HL-60 (cell line): ENCODE measurements around the gene CORO1C.

Experiments used
- DNase-seq, 2 experiments: peaks; one replicate each; pipeline ENCODE4 v3.0.0-alpha.2; 2010 to 2020; ENCODE audit warnings: low read depth in 1 of 2, low spot score in 1 of 2
- H3K27ac ChIP-seq: fragments of 250-450 bp; sonication (Bioruptor Pico); replicated peaks from 2 replicates; pipeline ENCODE4 v1.5.1; 2020; ENCODE audit warnings: mild to moderate bottlenecking, moderate library complexity
- H3K27me3 ChIP-seq: fragments of 250-450 bp; sonication (Bioruptor Pico); 2 replicates; pipeline ENCODE4 v1.5.1; 2021; ENCODE audit warnings: mild to moderate bottlenecking, moderate library complexity; ENCODE audit not compliant: insufficient read depth, poor library complexity, severe bottlenecking
- H3K4me3 ChIP-seq: replicated peaks from 2 replicates; pipeline ENCODE4 v1.5.1; 2011; ENCODE audit warnings: mild to moderate bottlenecking, control low read depth, low read length; ENCODE audit not compliant: insufficient read depth
- GABPA ChIP-seq: IDR thresholded peaks from 2 replicates; pipeline ENCODE4 v1.6.1; 2012; ENCODE audit warnings: low read depth
- POLR2AphosphoS5 ChIP-seq: IDR thresholded peaks from 2 replicates; pipeline ENCODE4 v1.6.1; 2012; ENCODE audit warnings: low read depth
- SPI1 ChIP-seq: IDR thresholded peaks from 2 replicates; pipeline ENCODE4 v1.6.1; 2012; ENCODE audit warnings: low read depth, mild to moderate bottlenecking, borderline replicate concordance
- TF ChIP-seq, protein P1 (sequence below): IDR thresholded peaks from 2 replicates; pipeline ENCODE4 v1.6.1; 2012; ENCODE audit warnings: low read depth; ENCODE audit not compliant: insufficient replicate concordance
- TF ChIP-seq, protein P2 (sequence below): IDR thresholded peaks from one replicate; pipeline ENCODE4 v1.5.1; 2011; ENCODE audit warnings: low read length, control low read depth, inconsistent platforms; ENCODE audit not compliant: insufficient read depth

The CORO1C gene

DNA sequence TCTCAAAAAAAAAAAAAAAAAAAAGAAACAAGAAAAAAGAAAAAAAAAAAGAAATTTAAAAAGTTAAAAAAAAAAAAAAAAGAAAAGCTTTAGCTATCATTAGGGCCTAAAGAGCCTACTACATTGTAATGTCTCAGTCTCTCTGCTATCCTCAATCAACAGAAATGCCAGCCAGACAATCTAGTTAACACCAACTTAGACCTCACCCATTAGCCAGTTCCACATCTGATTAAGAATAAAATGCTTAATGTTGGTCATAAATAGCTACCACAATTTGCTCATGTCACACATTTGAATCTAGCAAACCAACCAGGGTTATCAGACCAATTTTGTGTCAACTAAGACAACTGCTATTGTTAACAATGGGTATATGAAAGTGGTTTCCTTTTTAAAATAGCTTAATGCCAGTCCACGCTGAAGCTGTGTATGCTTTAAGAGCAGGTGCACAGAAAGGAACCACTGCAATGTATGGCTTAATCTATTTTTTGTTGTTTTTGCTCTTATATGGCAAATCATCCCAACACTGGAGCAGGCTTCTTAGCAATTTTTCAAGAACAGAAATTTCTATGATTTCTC lies 52.1 kb downstream of the CORO1C start:
- Histone ChIP-seq H3K27ac (no peak overlapping the region), H3K4me3 (no peak overlapping the region), H3K27me3 (no peaks in the 10 kb centered on the region)
- DNase-seq = no peak
- TF ChIP-seq SPI1 (no peak), POLR2AphosphoS5 (no peak), GABPA (no peak)
- TF ChIP-seq, protein P1, sequence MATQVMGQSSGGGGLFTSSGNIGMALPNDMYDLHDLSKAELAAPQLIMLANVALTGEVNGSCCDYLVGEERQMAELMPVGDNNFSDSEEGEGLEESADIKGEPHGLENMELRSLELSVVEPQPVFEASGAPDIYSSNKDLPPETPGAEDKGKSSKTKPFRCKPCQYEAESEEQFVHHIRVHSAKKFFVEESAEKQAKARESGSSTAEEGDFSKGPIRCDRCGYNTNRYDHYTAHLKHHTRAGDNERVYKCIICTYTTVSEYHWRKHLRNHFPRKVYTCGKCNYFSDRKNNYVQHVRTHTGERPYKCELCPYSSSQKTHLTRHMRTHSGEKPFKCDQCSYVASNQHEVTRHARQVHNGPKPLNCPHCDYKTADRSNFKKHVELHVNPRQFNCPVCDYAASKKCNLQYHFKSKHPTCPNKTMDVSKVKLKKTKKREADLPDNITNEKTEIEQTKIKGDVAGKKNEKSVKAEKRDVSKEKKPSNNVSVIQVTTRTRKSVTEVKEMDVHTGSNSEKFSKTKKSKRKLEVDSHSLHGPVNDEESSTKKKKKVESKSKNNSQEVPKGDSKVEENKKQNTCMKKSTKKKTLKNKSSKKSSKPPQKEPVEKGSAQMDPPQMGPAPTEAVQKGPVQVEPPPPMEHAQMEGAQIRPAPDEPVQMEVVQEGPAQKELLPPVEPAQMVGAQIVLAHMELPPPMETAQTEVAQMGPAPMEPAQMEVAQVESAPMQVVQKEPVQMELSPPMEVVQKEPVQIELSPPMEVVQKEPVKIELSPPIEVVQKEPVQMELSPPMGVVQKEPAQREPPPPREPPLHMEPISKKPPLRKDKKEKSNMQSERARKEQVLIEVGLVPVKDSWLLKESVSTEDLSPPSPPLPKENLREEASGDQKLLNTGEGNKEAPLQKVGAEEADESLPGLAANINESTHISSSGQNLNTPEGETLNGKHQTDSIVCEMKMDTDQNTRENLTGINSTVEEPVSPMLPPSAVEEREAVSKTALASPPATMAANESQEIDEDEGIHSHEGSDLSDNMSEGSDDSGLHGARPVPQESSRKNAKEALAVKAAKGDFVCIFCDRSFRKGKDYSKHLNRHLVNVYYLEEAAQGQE = no peak
- TF ChIP-seq, protein P2, sequence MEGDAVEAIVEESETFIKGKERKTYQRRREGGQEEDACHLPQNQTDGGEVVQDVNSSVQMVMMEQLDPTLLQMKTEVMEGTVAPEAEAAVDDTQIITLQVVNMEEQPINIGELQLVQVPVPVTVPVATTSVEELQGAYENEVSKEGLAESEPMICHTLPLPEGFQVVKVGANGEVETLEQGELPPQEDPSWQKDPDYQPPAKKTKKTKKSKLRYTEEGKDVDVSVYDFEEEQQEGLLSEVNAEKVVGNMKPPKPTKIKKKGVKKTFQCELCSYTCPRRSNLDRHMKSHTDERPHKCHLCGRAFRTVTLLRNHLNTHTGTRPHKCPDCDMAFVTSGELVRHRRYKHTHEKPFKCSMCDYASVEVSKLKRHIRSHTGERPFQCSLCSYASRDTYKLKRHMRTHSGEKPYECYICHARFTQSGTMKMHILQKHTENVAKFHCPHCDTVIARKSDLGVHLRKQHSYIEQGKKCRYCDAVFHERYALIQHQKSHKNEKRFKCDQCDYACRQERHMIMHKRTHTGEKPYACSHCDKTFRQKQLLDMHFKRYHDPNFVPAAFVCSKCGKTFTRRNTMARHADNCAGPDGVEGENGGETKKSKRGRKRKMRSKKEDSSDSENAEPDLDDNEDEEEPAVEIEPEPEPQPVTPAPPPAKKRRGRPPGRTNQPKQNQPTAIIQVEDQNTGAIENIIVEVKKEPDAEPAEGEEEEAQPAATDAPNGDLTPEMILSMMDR = no peak

DNA sequence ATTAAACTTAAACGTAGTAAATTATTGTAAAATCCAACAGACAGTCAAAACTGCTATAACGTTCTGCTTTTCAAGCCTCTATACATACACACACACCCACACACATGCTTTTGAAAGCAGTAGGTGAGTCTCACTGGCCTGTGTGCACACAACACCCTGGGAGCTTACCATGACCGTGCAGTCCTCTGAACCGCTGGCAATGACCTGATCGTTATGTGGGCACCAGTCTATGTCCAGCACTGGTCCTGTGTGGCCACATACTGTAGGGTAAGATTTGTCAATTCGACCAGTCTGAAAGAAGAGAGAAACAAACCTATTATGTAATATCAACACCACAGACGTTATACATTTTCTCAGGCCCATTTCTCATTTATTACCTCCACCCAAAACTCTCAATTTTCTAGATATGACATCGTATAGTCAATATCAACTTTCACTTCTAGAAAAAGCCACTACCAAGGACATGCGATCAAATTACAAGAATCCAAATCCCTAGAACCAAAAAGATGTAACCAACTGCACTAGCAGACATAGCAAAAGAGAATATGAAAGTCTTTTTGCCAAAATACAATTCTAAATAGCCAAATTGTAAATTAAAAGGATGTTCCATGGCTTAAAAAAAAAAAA lies 53.1 kb downstream of the CORO1C start:
- DNase-seq = no peak
- TF ChIP-seq, protein P1 = no peak
- TF ChIP-seq SPI1 (no peak), GABPA (no peak), POLR2AphosphoS5 (no peak)
- TF ChIP-seq, protein P2 = no peak
- Histone ChIP-seq H3K4me3 (no peak overlapping the region), H3K27me3 (no peaks in the 10 kb centered on the region), H3K27ac (no peak overlapping the region)

DNA sequence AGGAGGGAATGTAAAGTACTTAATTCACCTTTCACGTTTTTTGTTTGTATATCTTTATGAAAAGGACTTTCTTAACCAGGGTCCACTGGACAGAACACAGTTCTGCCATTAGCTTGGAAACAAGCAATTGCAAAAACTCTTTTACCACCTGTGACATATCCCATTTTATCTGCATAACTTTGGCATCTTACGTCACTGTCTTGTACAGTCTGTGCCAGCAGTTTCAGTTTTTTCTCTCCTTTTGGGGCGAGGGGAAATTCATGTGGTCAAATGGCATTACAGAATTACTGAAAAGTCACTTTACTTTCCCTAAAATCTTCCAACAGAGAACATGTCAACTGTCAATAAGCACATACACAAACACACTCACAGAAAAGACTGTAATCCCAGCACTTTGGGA lies 53.9 kb downstream of the CORO1C start:
- no peak for DNase-seq
- Histone ChIP-seq H3K4me3 (no peak overlapping the region), H3K27ac (no peak overlapping the region), H3K27me3 (no peaks in the 10 kb centered on the region)
- TF ChIP-seq, protein P2 = no peak
- TF ChIP-seq POLR2AphosphoS5 (no peak), GABPA (no peak), SPI1 (no peak)
- TF ChIP-seq, protein P1 = no peak
